Neural cell (in vitro differentiated cells): Measurements from ENCODE around the gene BCO2. TPM values are rescaled to one million over a fixed set of nuclear protein-coding genes. Genes with fewer than 3 reads are reported as not detected.

Experiments used
- H2AFZ ChIP-seq: fragments of 200-600, 300-800 bp; sonication (generic), shearing (Covaris generic); 2 replicates; pipeline ENCODE4 v1.6.0; 2014; ENCODE audit warnings: low read depth, mild to moderate bottlenecking, antibody characterized with exemption, low read length, moderate library complexity
- H3F3A ChIP-seq: fragments of 200-600 bp; shearing (Covaris generic); 2 replicates; pipeline ENCODE4 v1.6.1; 2016; ENCODE audit warnings: mild to moderate bottlenecking, moderate library complexity, mixed read lengths, antibody characterized with exemption, low read length; ENCODE audit not compliant: insufficient read depth, poor library complexity, severe bottlenecking
- H3K27ac ChIP-seq: fragments of 200-600, 300-800 bp; sonication (generic), shearing (Covaris generic); 2 replicates; pipeline ENCODE4 v1.5.1; 2014; ENCODE audit warnings: mild to moderate bottlenecking, low read length, moderate library complexity
- H3K27me3 ChIP-seq: fragments of 300-800, 200-600 bp; sonication (generic), shearing (Covaris generic); 2 replicates; pipeline ENCODE4 v1.6.0; 2014; ENCODE audit warnings: mild to moderate bottlenecking, low read depth, low read length, moderate library complexity; ENCODE audit not compliant: insufficient read depth
- H3K36me3 ChIP-seq: fragments of 300-800, 200-600 bp; sonication (generic), shearing (Covaris generic); 2 replicates; pipeline ENCODE4 v1.5.1; 2014; ENCODE audit warnings: mild to moderate bottlenecking, antibody characterized with exemption, low read length, moderate library complexity; ENCODE audit not compliant: insufficient read depth
- H3K4me2 ChIP-seq: fragments of 300-800, 200-600 bp; sonication (generic), shearing (Covaris generic); 2 replicates; pipeline ENCODE4 v1.6.0; 2014; ENCODE audit warnings: mild to moderate bottlenecking, low read length
- H3K4me3 ChIP-seq: fragments of 300-800, 200-600 bp; sonication (generic), shearing (Covaris generic); 2 replicates; pipeline ENCODE4 v1.5.1; 2014; ENCODE audit warnings: mild to moderate bottlenecking, low read length, moderate library complexity
- H3K79me2 ChIP-seq: fragments of 200-600 bp; shearing (Covaris generic); replicated peaks from 2 replicates; pipeline ENCODE4 v1.6.0; 2014; ENCODE audit warnings: mild to moderate bottlenecking, low read length, moderate library complexity; ENCODE audit not compliant: insufficient read depth
- H3K9ac ChIP-seq: fragments of 300-800, 200-600 bp; sonication (generic), shearing (Covaris generic); 2 replicates; pipeline ENCODE4 v1.6.1; 2016; ENCODE audit warnings: mild to moderate bottlenecking, low read length, mixed read lengths
- H3K9me2 ChIP-seq: fragments of 200-600 bp; shearing (Covaris generic); 2 replicates; pipeline ENCODE4 v1.6.1; 2016; ENCODE audit warnings: mild to moderate bottlenecking, low read length, mixed read lengths; ENCODE audit not compliant: insufficient read depth
- H3K9me3 ChIP-seq: fragments of 200-600, 300-800 bp; sonication (generic), shearing (Covaris generic); 2 replicates; pipeline ENCODE4 v1.6.1; 2016; ENCODE audit warnings: mild to moderate bottlenecking, mixed run types, low read length, moderate library complexity, mixed read lengths
- H4K20me1 ChIP-seq: fragments of 200-600 bp; shearing (Covaris generic); 2 replicates; pipeline ENCODE4 v1.6.1; 2016; ENCODE audit warnings: mild to moderate bottlenecking, mixed run types; ENCODE audit not compliant: insufficient read depth
- CTCF ChIP-seq: fragments of 450-650 bp; IDR thresholded peaks from 2 replicates; pipeline ENCODE4 v1.5.1; 2014; ENCODE audit warnings: antibody characterized with exemption, mild to moderate bottlenecking, moderate library complexity; ENCODE audit not compliant: poor library complexity, severe bottlenecking
- EP300 ChIP-seq: fragments of 450-650 bp; conservative IDR thresholded peaks from 2 replicates; pipeline ENCODE4 v1.6.1; 2014; ENCODE audit warnings: antibody characterized with exemption, mild to moderate bottlenecking, moderate library complexity; ENCODE audit not compliant: poor library complexity, severe bottlenecking
- EZH2 ChIP-seq: fragments of 200-600, 300-800 bp; shearing (Covaris generic), sonication (generic); IDR thresholded peaks from 2 replicates; pipeline ENCODE4 v1.6.1; 2014; ENCODE audit warnings: antibody characterized with exemption, low read length, borderline replicate concordance, mild to moderate bottlenecking; ENCODE audit not compliant: insufficient read depth, poor library complexity, severe bottlenecking
- MXI1 ChIP-seq: fragments of 450-650 bp; conservative IDR thresholded peaks from 2 replicates; pipeline ENCODE4 v1.6.1; 2014; ENCODE audit warnings: antibody characterized with exemption, mild to moderate bottlenecking; ENCODE audit not compliant: poor library complexity, severe bottlenecking
- POLR2AphosphoS5 ChIP-seq: IDR thresholded peaks from 2 replicates; pipeline ENCODE4 v1.6.1; 2012
- RAD21 ChIP-seq: fragments of 450-650 bp; conservative IDR thresholded peaks from 2 replicates; pipeline ENCODE4 v1.6.1; 2014; ENCODE audit warnings: antibody characterized with exemption, mild to moderate bottlenecking, moderate library complexity
- REST ChIP-seq: IDR thresholded peaks from 2 replicates; pipeline ENCODE4 v1.6.1; 2012; ENCODE audit warnings: borderline replicate concordance
- SMC3 ChIP-seq: fragments of 450-650 bp; conservative IDR thresholded peaks from 2 replicates; pipeline ENCODE4 v1.6.1; 2014; ENCODE audit warnings: antibody characterized with exemption, mild to moderate bottlenecking, moderate library complexity; ENCODE audit not compliant: poor library complexity
- TAF1 ChIP-seq: IDR thresholded peaks from 2 replicates; pipeline ENCODE4 v1.6.1; 2012; ENCODE audit warnings: low read depth
- polyA plus RNA-seq: library from polyadenylated mRNA; depleted of rRNA; stranded (reverse); fragments of >200 nt; gene quantifications from 2 replicates; pipeline ENCODE4 v1.2.3, GENCODE V29; 2014

The BCO2 gene
- polyA plus RNA-seq, 1 donor from 2014 or later, result 7.4 TPM

- H3K9ac ChIP-seq, result no peak overlapping the region
These were observed 60.6 kb downstream of the BCO2 start for GRCh38 chr11:112235750-112236390.

GRCh38 chr11:112237451-112237850 lies 62.1 kb downstream of the BCO2 start:
- H3K36me3 ChIP-seq, result no peaks in the 10 kb centered on the region

More at GRCh38 chr11:112235750-112236390, 60.6 kb downstream of the BCO2 start:
- no peaks in the 10 kb centered on the region for H3K79me2 ChIP-seq
- H4K20me1 ChIP-seq, result no peaks in the 10 kb centered on the region
- H3K36me3 ChIP-seq, result no peaks in the 10 kb centered on the region
- H3K9me3 ChIP-seq, result no peaks in the 10 kb centered on the region
- no peak overlapping the region for H2AFZ ChIP-seq
- H3K9me2 ChIP-seq, result no peaks in the 10 kb centered on the region
- no peaks in the 10 kb centered on the region for H3K27me3 ChIP-seq
- no peak for TF ChIP-seq TAF1
- TF ChIP-seq EP300, result no peak
- H3F3A ChIP-seq, result no peaks in the 10 kb centered on the region
- no peak overlapping the region for H3K27ac ChIP-seq
- H3K4me2 ChIP-seq, result no peak overlapping the region
- no peak overlapping the region for H3K4me3 ChIP-seq

More at GRCh38 chr11:112237451-112237850, 62.1 kb downstream of the BCO2 start:
- no peaks in the 10 kb centered on the region for H3K9me2 ChIP-seq
- no peaks in the 10 kb centered on the region for H3K27me3 ChIP-seq
- H3K27ac ChIP-seq, result no peak overlapping the region
- no peak overlapping the region for H3K4me2 ChIP-seq
- no peak overlapping the region for H2AFZ ChIP-seq
- H3K9me3 ChIP-seq, result no peaks in the 10 kb centered on the region
- H3F3A ChIP-seq, result no peaks in the 10 kb centered on the region
- TF ChIP-seq POLR2AphosphoS5, result no peak
- no peak for TF ChIP-seq MXI1
- TF ChIP-seq REST, result no peak
- no peak for TF ChIP-seq TAF1
- TF ChIP-seq SMC3, result no peak
- no peak for TF ChIP-seq CTCF
- TF ChIP-seq EP300, result no peak
- no peak for TF ChIP-seq RAD21
- TF ChIP-seq EZH2, result no peak
- H4K20me1 ChIP-seq, result no peaks in the 10 kb centered on the region
- no peak overlapping the region for H3K4me3 ChIP-seq
- H3K79me2 ChIP-seq, result no peaks in the 10 kb centered on the region
- H3K9ac ChIP-seq, result no peak overlapping the region
